ENCODE results near the gene ICAM2. TPM values are rescaled to one million over a fixed set of nuclear protein-coding genes. Genes with fewer than 3 reads are reported as not detected.

The ICAM2 gene
- total RNA-seq, 5 donors from 2014 or later (not counting 1 experiment from before 2014, with no cell fraction given) = 69.6 to 132 (median 116) TPM

DNA sequence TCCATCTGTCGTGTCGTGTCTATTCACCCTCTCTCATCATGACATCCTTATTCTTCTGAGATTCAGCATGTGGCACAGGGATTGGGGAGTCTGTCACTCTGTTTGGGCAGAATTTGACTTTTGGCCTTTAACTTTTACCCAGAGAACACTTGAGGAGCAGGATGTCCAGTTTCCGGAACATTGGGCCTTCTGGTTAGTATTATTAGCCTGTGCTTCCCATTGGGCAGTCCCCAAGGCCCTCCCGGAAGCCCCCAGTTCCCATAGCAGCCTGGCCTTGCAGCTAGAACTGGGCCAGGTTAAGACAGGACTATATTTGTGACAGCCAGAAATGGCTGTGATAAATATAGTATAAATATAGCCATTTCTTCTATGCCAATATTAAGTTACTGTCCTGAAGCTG lies 57.3 kb downstream of the ICAM2 start:
- ChIA-PET CTCF (no interaction called here), POLR2A (no interaction called here)
- H3K4me1 ChIP-seq (ENCODE audit: control insufficient read depth in 1 of 2, extremely low read depth in 1 of 2, insufficient read depth in 2 of 2, low read length in 2 of 2) = peaks cover 0 to 26% of the 10 kb centered on the region in 2 experiments
- 95% methylated on average over 2 of the region's 4 CpGs for WGBS (ENCODE audit: insufficient coverage)
- no peaks in the 10 kb centered on the region for H3K9me3 ChIP-seq
- H3K9me3 Mint-ChIP-seq = no peaks in the 10 kb centered on the region
- H3K36me3 ChIP-seq (ENCODE audit: control insufficient read depth in 2 of 2, extremely low read depth in 1 of 2, insufficient read depth in 1 of 2, low read length in 1 of 2) = no peaks in the 10 kb centered on the region
- H3K36me3 Mint-ChIP-seq = no peaks in the 10 kb centered on the region
- no peak for DNase-seq
- no peak overlapping the region for H3K27ac ChIP-seq (ENCODE audit: low read length)
- H3K4me1 Mint-ChIP-seq = peaks cover 11 to 18% (median 14%) of the 10 kb centered on the region in 3 donors
- ATAC-seq (replicated peaks in 1 of 4) = no peak
- no peak overlapping the region for H3K27ac Mint-ChIP-seq
- H3K4me3 Mint-ChIP-seq = no peak overlapping the region
- no peak overlapping the region for H3K4me3 ChIP-seq (ENCODE audit: control insufficient read depth in 1 of 2, extremely low read depth in 1 of 2, low read length in 1 of 2)
- no peaks in the 10 kb centered on the region for H3K27me3 ChIP-seq (replicated peaks in 1 of 2; ENCODE audit: control insufficient read depth in 2 of 2, extremely low read depth in 1 of 2, insufficient read depth in 2 of 2, low read length in 1 of 2)
- H3K27me3 Mint-ChIP-seq = no peaks in the 10 kb centered on the region

DNA sequence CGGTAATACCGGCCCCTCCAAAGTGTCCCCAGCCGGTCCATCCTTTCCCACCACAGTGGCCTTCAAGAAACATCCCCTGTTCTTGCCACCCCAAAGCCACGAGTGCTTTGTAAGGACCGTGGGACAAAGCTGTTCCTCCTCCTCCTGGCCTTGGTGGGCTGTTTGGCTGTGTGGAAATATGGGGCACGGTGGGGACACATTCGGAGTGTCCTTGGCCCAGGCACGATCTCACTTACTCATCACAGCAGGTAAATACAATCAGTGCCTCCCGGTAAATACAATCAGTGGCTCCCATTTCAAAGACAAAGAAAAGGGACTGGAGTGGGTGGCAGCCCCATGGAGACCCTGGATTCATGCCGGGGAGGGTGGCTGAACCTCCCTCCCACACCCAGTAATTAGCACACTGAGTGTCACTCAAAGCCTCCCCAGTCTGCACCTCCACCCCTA lies 58.1 kb downstream of the ICAM2 start:
- Mint-ChIP-seq H3K4me1 (peaks cover 10 to 16% (median 13%) of the 10 kb centered on the region in 3 donors), H3K9me3 (no peaks in the 10 kb centered on the region), H3K27me3 (no peaks in the 10 kb centered on the region), H3K27ac (no peak overlapping the region), H3K4me3 (no peak overlapping the region), H3K36me3 (no peaks in the 10 kb centered on the region)
- H3K4me3 ChIP-seq (ENCODE audit: control insufficient read depth in 1 of 2, extremely low read depth in 1 of 2, low read length in 1 of 2) = no peak overlapping the region
- POLR2A ChIA-PET = interaction anchor here (0.6 to 0.8 kb wide), 3 partner anchors 19 to 183 kb away, joined by 3 to 7 read pairs (median 6); no protein-coding TSS in a partner anchor
- H3K36me3 ChIP-seq (ENCODE audit: control insufficient read depth in 2 of 2, extremely low read depth in 1 of 2, insufficient read depth in 1 of 2, low read length in 1 of 2) = no peaks in the 10 kb centered on the region
- no peaks in the 10 kb centered on the region for H3K27me3 ChIP-seq (replicated peaks in 1 of 2; ENCODE audit: control insufficient read depth in 2 of 2, extremely low read depth in 1 of 2, insufficient read depth in 2 of 2, low read length in 1 of 2)
- no peak for DNase-seq
- H3K9me3 ChIP-seq = no peaks in the 10 kb centered on the region
- no peak for ATAC-seq (replicated peaks in 1 of 4)
- peaks cover 0 to 19% of the 10 kb centered on the region in 2 experiments for H3K4me1 ChIP-seq (ENCODE audit: control insufficient read depth in 1 of 2, extremely low read depth in 1 of 2, insufficient read depth in 2 of 2, low read length in 2 of 2)
- no peak overlapping the region for H3K27ac ChIP-seq (ENCODE audit: low read length)
- WGBS (ENCODE audit: insufficient coverage) = 100% methylated on average over 4 of the region's 10 CpGs
- CTCF ChIA-PET = interaction anchor here (0.5 to 1.3 kb wide), 2 partner anchors 55 to 1849 kb away, joined by 4 to 5 read pairs; no protein-coding TSS in a partner anchor

DNA sequence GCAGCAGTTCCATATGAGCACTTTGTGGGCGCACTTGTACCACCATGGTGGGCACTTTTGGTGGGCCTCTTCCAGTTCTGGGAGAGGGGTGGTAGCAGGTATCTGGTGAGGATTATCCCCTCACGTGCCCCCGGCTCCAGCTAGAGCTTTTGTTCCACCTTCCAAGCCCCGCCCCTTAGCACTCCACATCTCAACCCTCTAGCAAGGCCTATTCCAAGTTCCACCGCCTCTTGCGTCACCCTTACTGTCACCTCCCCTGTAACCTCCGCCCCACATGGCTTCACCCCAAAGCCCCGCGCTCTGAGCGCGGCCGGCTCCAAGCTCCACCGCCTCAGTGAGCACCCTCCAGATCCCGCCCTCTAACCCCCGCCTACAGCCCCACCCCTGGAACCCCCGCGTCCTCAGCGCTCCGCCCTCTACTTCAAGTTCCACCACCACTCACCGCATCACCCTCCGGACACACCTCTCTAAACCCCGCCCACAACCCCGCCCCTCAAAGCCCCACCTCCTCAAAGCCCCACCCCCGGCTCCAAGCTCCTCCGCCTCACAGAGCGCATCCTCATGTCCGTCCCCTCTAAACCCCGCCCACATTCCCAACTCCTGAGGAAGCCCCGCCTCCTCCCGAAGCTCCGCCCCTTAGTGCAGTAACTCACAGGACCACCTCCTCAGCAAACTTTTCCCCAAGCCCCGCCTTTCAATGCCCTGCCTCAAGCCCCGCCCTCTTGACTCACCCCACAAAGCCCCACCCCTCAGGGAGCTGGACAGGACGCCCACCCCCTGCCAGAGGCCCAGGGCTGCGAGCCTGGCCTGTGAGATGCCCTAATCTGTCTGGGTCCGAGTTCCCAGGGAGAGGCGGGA lies 58.8 kb downstream of the ICAM2 start:
- POLR2A ChIA-PET = interaction anchor here (0.6 to 0.8 kb wide), 4 partner anchors 18 to 184 kb away, joined by 3 to 7 read pairs (median 6); no protein-coding TSS in a partner anchor

DNA sequence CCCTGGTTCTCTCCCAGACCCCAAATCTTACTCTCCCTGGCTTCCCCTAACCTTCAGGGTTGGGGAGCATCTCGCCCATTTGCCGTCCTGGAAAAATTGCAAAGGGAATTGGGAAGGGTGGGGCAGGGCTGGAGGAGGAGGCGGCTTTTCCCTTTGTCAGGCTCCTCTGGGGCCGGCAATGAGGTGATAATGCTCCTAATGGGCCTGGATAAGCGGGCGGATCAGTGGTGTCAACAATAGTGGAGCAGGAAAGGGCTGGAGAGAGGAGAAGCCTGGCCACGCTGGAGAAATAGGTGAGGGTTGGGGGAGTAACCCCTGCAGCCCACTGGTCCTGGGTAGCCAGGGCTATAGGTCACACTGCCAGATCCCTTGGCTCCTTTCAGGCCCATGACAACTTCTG lies 60.0 kb downstream of the ICAM2 start:
- Mint-ChIP-seq H3K4me3 (no peak overlapping the region), H3K27me3 (no peaks in the 10 kb centered on the region), H3K9me3 (no peaks in the 10 kb centered on the region), H3K27ac (no peak overlapping the region), H3K4me1 (peaks cover 5 to 16% (median 7%) of the 10 kb centered on the region in 3 donors), H3K36me3 (no peaks in the 10 kb centered on the region)
- no peak for DNase-seq
- no peaks in the 10 kb centered on the region for H3K27me3 ChIP-seq (replicated peaks in 1 of 2; ENCODE audit: control insufficient read depth in 2 of 2, extremely low read depth in 1 of 2, insufficient read depth in 2 of 2, low read length in 1 of 2)
- POLR2A ChIA-PET = no interaction called here
- no peak overlapping the region for H3K27ac ChIP-seq (ENCODE audit: low read length)
- H3K36me3 ChIP-seq (ENCODE audit: control insufficient read depth in 2 of 2, extremely low read depth in 1 of 2, insufficient read depth in 1 of 2, low read length in 1 of 2) = no peaks in the 10 kb centered on the region
- CTCF ChIA-PET = interaction anchor here in 1 of 2 donors (1.5 kb wide), 1 partner anchor 14 kb away, joined by 3 read pairs; no protein-coding TSS in a partner anchor
- peaks cover 0 to 6% of the 10 kb centered on the region in 2 experiments for H3K4me1 ChIP-seq (ENCODE audit: control insufficient read depth in 1 of 2, extremely low read depth in 1 of 2, insufficient read depth in 2 of 2, low read length in 2 of 2)
- 89% methylated on average over 3 of the region's 7 CpGs for WGBS (ENCODE audit: insufficient coverage)
- no peak for ATAC-seq (replicated peaks in 1 of 4)
- no peaks in the 10 kb centered on the region for H3K9me3 ChIP-seq
- no peak overlapping the region for H3K4me3 ChIP-seq (ENCODE audit: control insufficient read depth in 1 of 2, extremely low read depth in 1 of 2, low read length in 1 of 2)

More for the DNA sequence above, 58.8 kb downstream of the ICAM2 start:
- H3K9me3 ChIP-seq = no peaks in the 10 kb centered on the region
- peaks cover 0 to 12% of the 10 kb centered on the region in 2 experiments for H3K4me1 ChIP-seq (ENCODE audit: control insufficient read depth in 1 of 2, extremely low read depth in 1 of 2, insufficient read depth in 2 of 2, low read length in 2 of 2)
- Mint-ChIP-seq H3K27ac (no peak overlapping the region), H3K9me3 (no peaks in the 10 kb centered on the region), H3K4me1 (peaks cover 6 to 10% (median 8%) of the 10 kb centered on the region in 3 donors), H3K4me3 (peak overlapping the region in 1 of 3 donors; percentile 55), H3K36me3 (no peaks in the 10 kb centered on the region), H3K27me3 (no peaks in the 10 kb centered on the region)
- no peak overlapping the region for H3K27ac ChIP-seq (ENCODE audit: low read length)
- H3K36me3 ChIP-seq (ENCODE audit: control insufficient read depth in 2 of 2, extremely low read depth in 1 of 2, insufficient read depth in 1 of 2, low read length in 1 of 2) = no peaks in the 10 kb centered on the region
- WGBS (ENCODE audit: insufficient coverage) = 59% methylated on average over 26 of the region's 37 CpGs
- DNase-seq (peak in 23 of 35 experiments; percentile 6 to 43 (median 23)), ATAC-seq (replicated peaks in 1 of 4) (peak; percentile 41 to 83 (median 42))
- H3K4me3 ChIP-seq (ENCODE audit: control insufficient read depth in 1 of 2, extremely low read depth in 1 of 2, low read length in 1 of 2) = no peak overlapping the region
- H3K27me3 ChIP-seq (replicated peaks in 1 of 2; ENCODE audit: control insufficient read depth in 2 of 2, extremely low read depth in 1 of 2, insufficient read depth in 2 of 2, low read length in 1 of 2) = no peaks in the 10 kb centered on the region
- CTCF ChIA-PET = interaction anchor here (0.5 to 1.5 kb wide), 5 partner anchors 15 to 1849 kb away, joined by 3 to 5 read pairs (median 4); no protein-coding TSS in a partner anchor

DNA sequence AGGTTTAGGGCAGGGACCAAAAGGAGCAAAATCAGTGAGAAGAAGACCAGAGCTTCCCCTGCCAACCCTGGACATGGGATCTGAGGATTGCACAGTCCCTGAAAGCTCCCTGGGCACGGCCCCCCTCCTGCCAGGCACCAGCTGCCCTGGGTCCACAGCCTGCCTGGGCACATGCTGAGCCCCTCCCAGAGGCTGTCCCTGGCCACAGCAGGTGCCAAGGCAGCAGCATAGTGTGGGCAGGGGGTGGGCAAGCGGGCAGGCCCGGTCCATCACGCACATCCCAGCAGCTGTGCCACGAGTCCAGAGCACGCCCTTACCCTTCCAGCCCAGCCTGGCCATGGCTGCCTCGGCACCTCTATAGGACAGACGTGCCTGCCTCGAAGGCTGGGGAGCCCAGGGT lies 60.4 kb downstream of the ICAM2 start:
- WGBS (ENCODE audit: insufficient coverage) = 89% methylated on average over 7 of the region's 9 CpGs
- ChIA-PET POLR2A (no interaction called here), CTCF (interaction anchor here in 1 of 2 donors (1.5 kb wide), 1 partner anchor 14 kb away, joined by 3 read pairs; no protein-coding TSS in a partner anchor)
- H3K4me1 ChIP-seq (ENCODE audit: control insufficient read depth in 1 of 2, extremely low read depth in 1 of 2, insufficient read depth in 2 of 2, low read length in 2 of 2) = peaks cover 0 to 8% of the 10 kb centered on the region in 2 experiments
- DNase-seq (no peak), ATAC-seq (replicated peaks in 1 of 4) (no peak)
- no peaks in the 10 kb centered on the region for H3K27me3 ChIP-seq (replicated peaks in 1 of 2; ENCODE audit: control insufficient read depth in 2 of 2, extremely low read depth in 1 of 2, insufficient read depth in 2 of 2, low read length in 1 of 2)
- Mint-ChIP-seq H3K36me3 (no peaks in the 10 kb centered on the region), H3K9me3 (no peaks in the 10 kb centered on the region), H3K4me3 (no peak overlapping the region), H3K27me3 (no peaks in the 10 kb centered on the region), H3K27ac (no peak overlapping the region), H3K4me1 (peaks cover 7 to 19% (median 9%) of the 10 kb centered on the region in 3 donors)
- H3K4me3 ChIP-seq (ENCODE audit: control insufficient read depth in 1 of 2, extremely low read depth in 1 of 2, low read length in 1 of 2) = no peak overlapping the region
- H3K36me3 ChIP-seq (ENCODE audit: control insufficient read depth in 2 of 2, extremely low read depth in 1 of 2, insufficient read depth in 1 of 2, low read length in 1 of 2) = no peaks in the 10 kb centered on the region
- no peaks in the 10 kb centered on the region for H3K9me3 ChIP-seq
- H3K27ac ChIP-seq (ENCODE audit: low read length) = no peak overlapping the region

DNA sequence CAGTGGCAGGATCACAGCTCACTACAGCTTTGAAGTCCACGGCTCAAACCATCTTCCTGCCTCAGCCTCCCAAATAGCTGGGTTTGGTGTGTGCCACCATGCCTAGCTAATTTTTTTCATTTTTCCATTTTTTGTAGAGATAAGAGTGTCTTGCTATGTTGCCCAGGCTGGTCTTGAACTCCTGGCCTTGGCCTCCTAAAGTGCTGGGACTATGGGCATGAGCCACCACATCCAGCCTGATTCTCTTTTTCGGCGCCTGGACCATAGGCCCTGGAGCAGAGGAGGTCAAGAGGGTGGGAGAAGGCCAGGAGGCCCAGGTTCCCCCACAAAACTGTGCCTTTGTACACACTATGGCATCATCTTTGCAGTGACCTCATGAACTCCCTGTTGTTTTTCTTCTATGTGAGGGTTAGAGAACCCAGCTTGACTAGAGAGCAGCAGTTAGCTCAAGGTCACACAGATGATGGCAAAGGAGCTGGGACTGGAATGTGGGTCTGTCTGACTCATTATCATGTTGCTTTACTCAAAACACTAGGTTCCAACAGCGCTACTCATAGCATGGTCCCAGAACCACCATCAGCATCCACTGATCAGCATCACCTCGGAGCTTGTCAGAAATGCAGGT lies 64.0 kb downstream of the ICAM2 start:
- WGBS (ENCODE audit: insufficient coverage) = 80% methylated on average over 1 of the region's 5 CpGs
- H3K27ac ChIP-seq (ENCODE audit: low read length) = no peak overlapping the region
- no peaks in the 10 kb centered on the region for H3K36me3 ChIP-seq (ENCODE audit: control insufficient read depth in 2 of 2, extremely low read depth in 1 of 2, insufficient read depth in 1 of 2, low read length in 1 of 2)
- H3K27ac Mint-ChIP-seq = no peak overlapping the region
- no peaks in the 10 kb centered on the region for H3K27me3 ChIP-seq (replicated peaks in 1 of 2; ENCODE audit: control insufficient read depth in 2 of 2, extremely low read depth in 1 of 2, insufficient read depth in 2 of 2, low read length in 1 of 2)
- no peak overlapping the region for H3K4me3 ChIP-seq (ENCODE audit: control insufficient read depth in 1 of 2, extremely low read depth in 1 of 2, low read length in 1 of 2)
- no peaks in the 10 kb centered on the region for H3K27me3 Mint-ChIP-seq
- POLR2A ChIA-PET = no interaction called here
- no peaks in the 10 kb centered on the region for H3K9me3 Mint-ChIP-seq
- H3K4me3 Mint-ChIP-seq = no peak overlapping the region
- no peaks in the 10 kb centered on the region for H3K36me3 Mint-ChIP-seq
- DNase-seq = no peak
- ATAC-seq (replicated peaks in 1 of 4) = no peak
- peaks cover 7 to 33% of the 10 kb centered on the region in 2 experiments for H3K4me1 ChIP-seq (ENCODE audit: control insufficient read depth in 1 of 2, extremely low read depth in 1 of 2, insufficient read depth in 2 of 2, low read length in 2 of 2)
- H3K9me3 ChIP-seq = no peaks in the 10 kb centered on the region
- H3K4me1 Mint-ChIP-seq = peaks cover 23 to 32% (median 26%) of the 10 kb centered on the region in 3 donors
- CTCF ChIA-PET = no interaction called here

Data from T-cell (primary cell).